ENCODE measurements around the gene CEP126.
A peak's percentile ranks its signal among the peaks of the same experiment; 100 is the strongest.

CEP126 gene

GRCh38 chr11:101912823-101913284 is 2.0 kb upstream of the CEP126 start:
- no peak for TF ChIP-seq RARB (CRISPR knock-in tag; IDR thresholded peaks at IDR 0.05)
- no peak for TF ChIP-seq PPARA (CRISPR knock-in tag; IDR thresholded peaks at IDR 0.05; ENCODE audit: borderline replicate concordance)
- no peak for TF ChIP-seq ARNTL (CRISPR knock-in tag; IDR thresholded peaks at IDR 0.05; ENCODE audit: borderline replicate concordance, low read depth)
- no peak for TF ChIP-seq POU6F1 (CRISPR knock-in tag; IDR thresholded peaks at IDR 0.05; ENCODE audit: borderline replicate concordance, low read depth)
- TF ChIP-seq OSR1 (CRISPR knock-in tag; IDR thresholded peaks at IDR 0.05): no peak
- TF ChIP-seq, protein P1, sequence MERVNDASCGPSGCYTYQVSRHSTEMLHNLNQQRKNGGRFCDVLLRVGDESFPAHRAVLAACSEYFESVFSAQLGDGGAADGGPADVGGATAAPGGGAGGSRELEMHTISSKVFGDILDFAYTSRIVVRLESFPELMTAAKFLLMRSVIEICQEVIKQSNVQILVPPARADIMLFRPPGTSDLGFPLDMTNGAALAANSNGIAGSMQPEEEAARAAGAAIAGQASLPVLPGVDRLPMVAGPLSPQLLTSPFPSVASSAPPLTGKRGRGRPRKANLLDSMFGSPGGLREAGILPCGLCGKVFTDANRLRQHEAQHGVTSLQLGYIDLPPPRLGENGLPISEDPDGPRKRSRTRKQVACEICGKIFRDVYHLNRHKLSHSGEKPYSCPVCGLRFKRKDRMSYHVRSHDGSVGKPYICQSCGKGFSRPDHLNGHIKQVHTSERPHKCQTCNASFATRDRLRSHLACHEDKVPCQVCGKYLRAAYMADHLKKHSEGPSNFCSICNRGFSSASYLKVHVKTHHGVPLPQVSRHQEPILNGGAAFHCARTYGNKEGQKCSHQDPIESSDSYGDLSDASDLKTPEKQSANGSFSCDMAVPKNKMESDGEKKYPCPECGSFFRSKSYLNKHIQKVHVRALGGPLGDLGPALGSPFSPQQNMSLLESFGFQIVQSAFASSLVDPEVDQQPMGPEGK (CRISPR knock-in tag; IDR thresholded peaks at IDR 0.05; ENCODE audit: borderline replicate concordance): no peak
- TF ChIP-seq CSDC2 (CRISPR knock-in tag; IDR thresholded peaks at IDR 0.05): no peak
- no peak for TF ChIP-seq TCF4 (CRISPR knock-in tag; IDR thresholded peaks at IDR 0.05; ENCODE audit: borderline replicate concordance)
- no peak for TF ChIP-seq ZFP30 (CRISPR knock-in tag; IDR thresholded peaks at IDR 0.05)
- no peak for TF ChIP-seq BACH2 (CRISPR knock-in tag; IDR thresholded peaks at IDR 0.05; ENCODE audit: borderline replicate concordance)
- TF ChIP-seq ZNF565 (CRISPR knock-in tag; conservative IDR thresholded peaks at IDR 0.05; ENCODE audit: low read depth): no peak
- no peak for ATAC-seq

- TF ChIP-seq ISL1 (CRISPR knock-in tag; IDR thresholded peaks at IDR 0.05): no peak
- no peak for TF ChIP-seq ZC3H10 (CRISPR knock-in tag; IDR thresholded peaks at IDR 0.05)
- TF ChIP-seq, protein P1 (CRISPR knock-in tag; IDR thresholded peaks at IDR 0.05; ENCODE audit: borderline replicate concordance): no peak
- no peak for TF ChIP-seq ZNF70 (CRISPR knock-in tag; IDR thresholded peaks at IDR 0.05)
- TF ChIP-seq ZFP3 (CRISPR knock-in tag; IDR thresholded peaks at IDR 0.05): no peak
- TF ChIP-seq ZFP30 (CRISPR knock-in tag; IDR thresholded peaks at IDR 0.05): no peak
- no peak for TF ChIP-seq TSHZ2 (CRISPR knock-in tag; IDR thresholded peaks at IDR 0.05)
- no peak for TF ChIP-seq SNAI2 (CRISPR knock-in tag; IDR thresholded peaks at IDR 0.05)
- TF ChIP-seq CSRNP3 (CRISPR knock-in tag; IDR thresholded peaks at IDR 0.05): no peak
- ATAC-seq: no peak
Measured at GRCh38 chr11:101913656-101914055, 1.2 kb upstream of the CEP126 start.

GRCh38 chr11:101914341-101914737 is 471 bp upstream of the CEP126 start:
- TF ChIP-seq ISL1 (CRISPR knock-in tag; IDR thresholded peaks at IDR 0.05) (0 out of 2 replicates have a peak, but pooled peaks have one; percentile 17), ZFP3 (CRISPR knock-in tag; IDR thresholded peaks at IDR 0.05) (no peak), CSRNP3 (CRISPR knock-in tag; IDR thresholded peaks at IDR 0.05) (no peak), CREB5 (CRISPR knock-in tag; IDR thresholded peaks at IDR 0.05; ENCODE audit: low read depth) (no peak)
- peak; percentile 38 for ATAC-seq

Measured in SK-N-SH treated with all-trans-retinoic acid at 6 μM for 48 hours (cell line).